ENCODE measurements around the gene RALY.

- TF ChIP-seq CTCF (IDR thresholded peaks at IDR 0.05; ENCODE audit: poor library complexity, severe bottlenecking) (no peak), POLR2AphosphoS5 (IDR thresholded peaks at IDR 0.05) (no peak), EZH2 (IDR thresholded peaks at IDR 0.05; ENCODE audit: borderline replicate concordance, insufficient read depth, low read length, poor library complexity, severe bottlenecking) (no peak)
Measured at GRCh38 chr20:34037121-34037520, 43.4 kb downstream of the RALY start.
